HEK293 (cell line): ENCODE results near the gene KCNB1.

Experiments
- CTCF ChIP-seq: fragments of 450-650 bp; formaldehyde crosslinking; IDR thresholded peaks from 2 replicates; pipeline ENCODE4 v1.5.1; 2016; ENCODE audit warnings: missing biosample characterization, missing genetic modification characterization
- HOXD13 ChIP-seq: sonication (generic); formaldehyde crosslinking; IDR thresholded peaks from 2 replicates; pipeline ENCODE4 v1.8.0; 2022; ENCODE audit warnings: missing genetic modification reagents, borderline replicate concordance
- MZF1 ChIP-seq: fragments of 450-650 bp; formaldehyde crosslinking; IDR thresholded peaks from 2 replicates; pipeline ENCODE4 v1.5.1; 2017; ENCODE audit warnings: missing biosample characterization, missing genetic modification characterization, borderline replicate concordance
- PATZ1 ChIP-seq: fragments of 450-650 bp; formaldehyde crosslinking; IDR thresholded peaks from 2 replicates; pipeline ENCODE4 v1.5.1; 2016; ENCODE audit warnings: missing biosample characterization, missing genetic modification characterization
- TCF7L2 ChIP-seq: IDR thresholded peaks from 2 replicates; pipeline ENCODE4 v1.6.1; 2011; ENCODE audit warnings: low read depth, mild to moderate bottlenecking, inconsistent platforms, low read length, moderate library complexity, borderline replicate concordance
- ZBTB26 ChIP-seq: fragments of 450-650 bp; formaldehyde crosslinking; optimal IDR thresholded peaks from 2 replicates; pipeline ENCODE3; 2016; ENCODE audit warnings: missing biosample characterization, mild to moderate bottlenecking, missing genetic modification characterization
- ZNF10 ChIP-seq: fragments of 450-650 bp; formaldehyde crosslinking; IDR thresholded peaks from 2 replicates; pipeline ENCODE4 v1.5.1; 2017; ENCODE audit warnings: missing biosample characterization, missing genetic modification characterization
- ZNF274 ChIP-seq, 2 experiments: fragments of 200-500 bp in 1 of 2; fragments of 450-650 bp in 1 of 2; sonication (Bioruptor generic) in 1 of 2; formaldehyde crosslinking in 1 of 2; IDR thresholded peaks; 2 replicates each; pipeline versions ENCODE4 v1.5.1 to v1.6.1; 2014 to 2016; ENCODE audit warnings: borderline replicate concordance in 1 of 2, inconsistent platforms in 1 of 2, low read length in 1 of 2, missing biosample characterization in 1 of 2, missing genetic modification characterization in 1 of 2
- ZNF48 ChIP-seq: fragments of 450-650 bp; formaldehyde crosslinking; IDR thresholded peaks from 2 replicates; pipeline ENCODE4 v1.5.1; 2016; ENCODE audit warnings: missing biosample characterization, missing genetic modification characterization
- TF ChIP-seq, protein P1 (sequence below): fragments of 450-650 bp; formaldehyde crosslinking; IDR thresholded peaks from 2 replicates; pipeline ENCODE4 v1.5.1; 2016; ENCODE audit warnings: missing biosample characterization, missing genetic modification characterization
- TF ChIP-seq, protein P2 (sequence below): sonication (generic); formaldehyde crosslinking; IDR thresholded peaks from 2 replicates; pipeline ENCODE4 v1.8.1; 2022; ENCODE audit warnings: mild to moderate bottlenecking, moderate library complexity, missing genetic modification reagents

DNA sequence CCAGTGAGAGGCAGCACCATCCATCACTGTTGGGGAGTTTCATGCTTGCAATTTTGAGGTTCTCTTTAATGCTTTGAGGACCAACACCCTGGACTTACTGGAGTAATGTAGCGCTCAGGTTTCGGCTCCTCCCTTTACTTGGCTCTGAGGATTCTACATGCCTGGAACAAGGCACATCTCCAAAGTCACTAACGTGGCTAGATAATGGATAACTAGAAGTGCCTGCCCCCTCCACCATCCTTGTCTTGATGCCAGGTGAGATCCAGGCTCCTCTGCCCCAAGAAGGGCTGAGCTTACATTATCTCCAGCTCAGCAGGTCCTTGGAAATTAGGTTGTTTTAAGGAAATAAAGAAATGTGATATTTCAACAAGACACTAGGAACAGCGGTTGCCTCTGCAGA is 129.1 kb downstream of the KCNB1 start:
- TF ChIP-seq CTCF (no peak), ZNF274 (IDR thresholded peaks at IDR 0.05; ENCODE audit: low read length) (no peak), ZNF274 (tag by site-specific recombination; IDR thresholded peaks at IDR 0.05; ENCODE audit: borderline replicate concordance) (no peak), TCF7L2 (no peak), ZNF10 (tag by site-specific recombination) (no peak), HOXD13 (CRISPR knock-in tag) (no peak), ZBTB26 (tag by site-specific recombination) (no peak), PATZ1 (no peak), MZF1 (tag by site-specific recombination) (no peak), ZNF48 (no peak)
- TF ChIP-seq, protein P1, sequence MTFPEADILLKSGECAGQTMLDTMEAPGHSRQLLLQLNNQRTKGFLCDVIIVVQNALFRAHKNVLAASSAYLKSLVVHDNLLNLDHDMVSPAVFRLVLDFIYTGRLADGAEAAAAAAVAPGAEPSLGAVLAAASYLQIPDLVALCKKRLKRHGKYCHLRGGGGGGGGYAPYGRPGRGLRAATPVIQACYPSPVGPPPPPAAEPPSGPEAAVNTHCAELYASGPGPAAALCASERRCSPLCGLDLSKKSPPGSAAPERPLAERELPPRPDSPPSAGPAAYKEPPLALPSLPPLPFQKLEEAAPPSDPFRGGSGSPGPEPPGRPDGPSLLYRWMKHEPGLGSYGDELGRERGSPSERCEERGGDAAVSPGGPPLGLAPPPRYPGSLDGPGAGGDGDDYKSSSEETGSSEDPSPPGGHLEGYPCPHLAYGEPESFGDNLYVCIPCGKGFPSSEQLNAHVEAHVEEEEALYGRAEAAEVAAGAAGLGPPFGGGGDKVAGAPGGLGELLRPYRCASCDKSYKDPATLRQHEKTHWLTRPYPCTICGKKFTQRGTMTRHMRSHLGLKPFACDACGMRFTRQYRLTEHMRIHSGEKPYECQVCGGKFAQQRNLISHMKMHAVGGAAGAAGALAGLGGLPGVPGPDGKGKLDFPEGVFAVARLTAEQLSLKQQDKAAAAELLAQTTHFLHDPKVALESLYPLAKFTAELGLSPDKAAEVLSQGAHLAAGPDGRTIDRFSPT (tag by site-specific recombination) = no peak
- TF ChIP-seq, protein P2, sequence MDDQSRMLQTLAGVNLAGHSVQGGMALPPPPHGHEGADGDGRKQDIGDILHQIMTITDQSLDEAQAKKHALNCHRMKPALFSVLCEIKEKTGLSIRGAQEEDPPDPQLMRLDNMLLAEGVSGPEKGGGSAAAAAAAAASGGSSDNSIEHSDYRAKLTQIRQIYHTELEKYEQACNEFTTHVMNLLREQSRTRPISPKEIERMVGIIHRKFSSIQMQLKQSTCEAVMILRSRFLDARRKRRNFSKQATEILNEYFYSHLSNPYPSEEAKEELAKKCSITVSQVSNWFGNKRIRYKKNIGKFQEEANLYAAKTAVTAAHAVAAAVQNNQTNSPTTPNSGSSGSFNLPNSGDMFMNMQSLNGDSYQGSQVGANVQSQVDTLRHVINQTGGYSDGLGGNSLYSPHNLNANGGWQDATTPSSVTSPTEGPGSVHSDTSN (CRISPR knock-in tag) = no peak
